ENCODE measurements around the gene STRA8. TPM values are rescaled to one million over a fixed set of nuclear protein-coding genes. Genes with fewer than 3 reads are reported as not detected.

Gene STRA8
- total RNA-seq, 1 experiment from 2014 or later: not detected

DNA sequence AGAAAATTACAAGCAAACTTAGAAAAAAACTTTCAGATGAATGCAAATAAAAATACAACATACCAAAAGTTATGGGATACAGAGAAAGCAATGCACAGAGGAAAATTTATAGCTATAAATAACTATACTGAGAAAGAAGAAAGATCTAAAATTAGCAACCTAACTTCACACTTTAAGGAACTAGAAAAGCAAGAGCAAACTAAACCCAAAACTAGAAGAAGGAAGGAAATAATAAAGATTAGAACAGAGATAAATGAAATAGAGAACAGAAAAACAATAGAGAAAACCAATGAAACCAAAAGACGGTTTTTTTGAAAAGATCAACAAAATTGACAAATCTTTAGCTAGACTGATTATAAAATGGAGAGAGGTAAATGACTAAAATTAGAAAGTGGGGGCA is 9.6 kb upstream of the STRA8 start:
- 0 out of 2 replicates have a peak, but pooled peaks cover 5% of the 10 kb centered on the region for H3K9me3 ChIP-seq (ENCODE audit: insufficient read depth, low read depth)
- no peaks in the 10 kb centered on the region for H3K79me2 ChIP-seq (ENCODE audit: low read depth)
- H3K36me3 ChIP-seq (ENCODE audit: low read depth): no peaks in the 10 kb centered on the region
- no peaks in the 10 kb centered on the region for H3K27me3 ChIP-seq (ENCODE audit: insufficient read depth, low read depth)
- H2AFZ ChIP-seq: no peak overlapping the region
- no peaks in the 10 kb centered on the region for H3K4me1 ChIP-seq (replicated peaks; ENCODE audit: insufficient read depth)
- no peaks in the 10 kb centered on the region for H3K9me2 ChIP-seq (ENCODE audit: insufficient read depth)
- no peak overlapping the region for H3K27ac ChIP-seq
- DNase-seq: no peak
- TF ChIP-seq, protein P1, sequence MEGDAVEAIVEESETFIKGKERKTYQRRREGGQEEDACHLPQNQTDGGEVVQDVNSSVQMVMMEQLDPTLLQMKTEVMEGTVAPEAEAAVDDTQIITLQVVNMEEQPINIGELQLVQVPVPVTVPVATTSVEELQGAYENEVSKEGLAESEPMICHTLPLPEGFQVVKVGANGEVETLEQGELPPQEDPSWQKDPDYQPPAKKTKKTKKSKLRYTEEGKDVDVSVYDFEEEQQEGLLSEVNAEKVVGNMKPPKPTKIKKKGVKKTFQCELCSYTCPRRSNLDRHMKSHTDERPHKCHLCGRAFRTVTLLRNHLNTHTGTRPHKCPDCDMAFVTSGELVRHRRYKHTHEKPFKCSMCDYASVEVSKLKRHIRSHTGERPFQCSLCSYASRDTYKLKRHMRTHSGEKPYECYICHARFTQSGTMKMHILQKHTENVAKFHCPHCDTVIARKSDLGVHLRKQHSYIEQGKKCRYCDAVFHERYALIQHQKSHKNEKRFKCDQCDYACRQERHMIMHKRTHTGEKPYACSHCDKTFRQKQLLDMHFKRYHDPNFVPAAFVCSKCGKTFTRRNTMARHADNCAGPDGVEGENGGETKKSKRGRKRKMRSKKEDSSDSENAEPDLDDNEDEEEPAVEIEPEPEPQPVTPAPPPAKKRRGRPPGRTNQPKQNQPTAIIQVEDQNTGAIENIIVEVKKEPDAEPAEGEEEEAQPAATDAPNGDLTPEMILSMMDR (conservative IDR thresholded peaks at IDR 0.05): no peak
- TF ChIP-seq EZH2 (IDR thresholded peaks at IDR 0.05; ENCODE audit: low read depth): no peak
- no peaks in the 10 kb centered on the region for H3F3A ChIP-seq (ENCODE audit: insufficient read depth, low read depth)
- no TSS peak for BruUV-seq (replicated peaks)
- POLR2A ChIA-PET (ENCODE audit: unreplicated experiment): no interaction called here
- intact Hi-C loops (cut with micrococcal nuclease; ENCODE audit: unreplicated experiment): no loop called here
- H4K20me1 ChIP-seq (ENCODE audit: insufficient read depth): no peaks in the 10 kb centered on the region
- H3K4me3 ChIP-seq: no peak overlapping the region
- H3K4me2 ChIP-seq: no peak overlapping the region
- CTCF ChIA-PET: no interaction called here

DNA sequence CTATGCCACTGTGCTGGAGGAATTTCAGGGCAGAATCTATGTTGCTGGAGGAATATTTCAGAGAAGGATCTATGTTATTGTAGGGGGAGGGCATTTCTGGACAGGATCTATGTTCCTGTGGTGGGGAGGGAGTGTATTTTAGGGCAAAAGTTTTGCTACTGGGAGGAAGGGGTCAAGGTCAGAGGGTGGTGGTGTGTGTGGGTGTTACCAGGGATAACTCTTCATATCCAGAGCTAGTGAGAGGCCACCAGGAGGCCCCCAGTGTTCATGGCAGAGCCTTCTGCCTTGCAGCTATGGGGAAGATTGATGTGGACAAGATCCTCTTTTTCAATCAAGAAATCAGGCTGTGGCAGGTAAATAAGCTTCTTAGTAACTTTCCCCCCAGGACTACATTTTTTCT is 2.0 kb upstream of the STRA8 start:
- intact Hi-C loops (cut with micrococcal nuclease; ENCODE audit: unreplicated experiment): no loop called here
- ChIA-PET CTCF (interaction anchor here (0.7 kb wide), 1 partner anchor 515 kb away, joined by 3 read pairs; no protein-coding TSS in a partner anchor), POLR2A (ENCODE audit: unreplicated experiment) (no interaction called here)

DNA sequence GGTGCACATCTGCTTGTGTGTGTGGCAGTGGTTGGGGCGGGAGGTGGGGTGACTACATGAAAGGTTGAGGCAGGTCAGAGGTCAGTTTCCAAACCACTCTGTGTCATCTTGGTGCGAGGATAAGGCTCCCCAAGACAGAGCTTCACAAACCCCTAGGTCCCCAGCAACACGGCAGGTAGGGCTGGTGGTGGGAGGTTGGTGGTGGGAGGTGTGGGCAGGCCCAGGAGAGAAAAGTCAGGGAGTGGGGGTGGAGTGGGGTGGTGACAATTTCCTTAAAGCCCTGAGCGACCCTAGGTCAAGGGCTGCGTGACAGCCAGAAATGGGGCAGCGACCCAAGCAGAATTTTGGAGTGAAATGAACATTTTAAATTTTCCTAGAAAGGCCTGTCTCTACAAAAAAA is 1.6 kb upstream of the STRA8 start:
- POLR2A ChIA-PET (ENCODE audit: unreplicated experiment): no interaction called here
- no peak overlapping the region for H3K27ac ChIP-seq

More for the DNA sequence above, 2.0 kb upstream of the STRA8 start:
- no peaks in the 10 kb centered on the region for H3K27me3 ChIP-seq (ENCODE audit: insufficient read depth, low read depth)
- no TSS peak for BruUV-seq (replicated peaks)
- TF ChIP-seq EZH2 (IDR thresholded peaks at IDR 0.05; ENCODE audit: low read depth): no peak
- TF ChIP-seq, protein P1 (conservative IDR thresholded peaks at IDR 0.05): no peak
- no peaks in the 10 kb centered on the region for H3K79me2 ChIP-seq (ENCODE audit: low read depth)
- DNase-seq: no peak
- no peaks in the 10 kb centered on the region for H3K9me3 ChIP-seq (ENCODE audit: insufficient read depth, low read depth)
- H4K20me1 ChIP-seq (ENCODE audit: insufficient read depth): no peaks in the 10 kb centered on the region
- H3K4me3 ChIP-seq: no peak overlapping the region
- no peak overlapping the region for H3K27ac ChIP-seq
- H3F3A ChIP-seq (ENCODE audit: insufficient read depth, low read depth): no peaks in the 10 kb centered on the region
- no peaks in the 10 kb centered on the region for H3K36me3 ChIP-seq (ENCODE audit: low read depth)
- H3K4me1 ChIP-seq (replicated peaks; ENCODE audit: insufficient read depth): no peaks in the 10 kb centered on the region
- H2AFZ ChIP-seq: no peak overlapping the region
- no peaks in the 10 kb centered on the region for H3K9me2 ChIP-seq (ENCODE audit: insufficient read depth)
- no peak overlapping the region for H3K4me2 ChIP-seq

More for the DNA sequence above, 1.6 kb upstream of the STRA8 start:
- Histone ChIP-seq H2AFZ (no peak overlapping the region), H3K36me3 (ENCODE audit: low read depth) (no peaks in the 10 kb centered on the region), H3K4me1 (replicated peaks; ENCODE audit: insufficient read depth) (no peaks in the 10 kb centered on the region), H3F3A (ENCODE audit: insufficient read depth, low read depth) (no peaks in the 10 kb centered on the region), H3K4me3 (no peak overlapping the region), H3K79me2 (ENCODE audit: low read depth) (no peaks in the 10 kb centered on the region), H3K27me3 (ENCODE audit: insufficient read depth, low read depth) (no peaks in the 10 kb centered on the region), H3K9me3 (ENCODE audit: insufficient read depth, low read depth) (no peaks in the 10 kb centered on the region), H4K20me1 (ENCODE audit: insufficient read depth) (no peaks in the 10 kb centered on the region), H3K4me2 (no peak overlapping the region), H3K9me2 (ENCODE audit: insufficient read depth) (no peaks in the 10 kb centered on the region)
- CTCF ChIA-PET: interaction anchor here (0.7 kb wide), 1 partner anchor 516 kb away, joined by 3 read pairs; no protein-coding TSS in a partner anchor
- DNase-seq: no peak
- TF ChIP-seq, protein P1 (conservative IDR thresholded peaks at IDR 0.05): no peak
- TF ChIP-seq EZH2 (IDR thresholded peaks at IDR 0.05; ENCODE audit: low read depth): no peak
- BruUV-seq (replicated peaks): no TSS peak
- intact Hi-C loops (cut with micrococcal nuclease; ENCODE audit: unreplicated experiment): no loop called here

All from PC-9 (cell line).